Keratinocyte (primary cell): Measurements from ENCODE around the gene SLC16A2. TPM values are rescaled to one million over a fixed set of nuclear protein-coding genes. Genes with fewer than 3 reads are reported as not detected.

ENCODE experiments used
- DNase-seq: peaks from one replicate; pipeline ENCODE4 v3.0.0-alpha.2; 2011; ENCODE audit warnings: low read depth, missing footprints, low spot score
- FAIRE-seq: peaks from 2 replicates; lab custom pipeline; 2011; peaks lifted over from hg19 to GRCh38; lab: Jason Lieb, UNC
- H2AFZ ChIP-seq: 2 replicates; pipeline ENCODE4 v1.6.0; 2012; ENCODE audit warnings: low read length, control low read depth, inconsistent platforms; ENCODE audit not compliant: control insufficient read depth
- H3K27ac ChIP-seq: 2 replicates; pipeline ENCODE4 v1.5.1; 2011; ENCODE audit warnings: low read length; ENCODE audit not compliant: control insufficient read depth, insufficient read depth
- H3K27me3 ChIP-seq: 3 replicates; pipeline ENCODE4 v1.6.0; 2011; ENCODE audit warnings: low read length; ENCODE audit not compliant: control insufficient read depth, insufficient read depth; ENCODE audit errors: extremely low read depth
- H3K36me3 ChIP-seq, 2 experiments: 2 replicates in 1 of 2; 3 replicates in 1 of 2; pipeline ENCODE4 v1.5.1; 2011; ENCODE audit warnings: low read length in 2 of 2, mild to moderate bottlenecking in 1 of 2; ENCODE audit not compliant: control insufficient read depth in 2 of 2, insufficient read depth in 2 of 2; ENCODE audit errors: extremely low read depth in 1 of 2
- H3K4me1 ChIP-seq: 3 replicates; pipeline ENCODE4 v1.5.1; 2011; ENCODE audit warnings: low read length; ENCODE audit not compliant: control insufficient read depth, insufficient read depth; ENCODE audit errors: extremely low read depth
- H3K4me2 ChIP-seq: 3 replicates; pipeline ENCODE4 v1.6.0; 2011; ENCODE audit warnings: low read depth, low read length; ENCODE audit not compliant: control insufficient read depth, insufficient read depth; ENCODE audit errors: extremely low read depth
- H3K4me3 ChIP-seq, 3 experiments: fragments of 200-600 bp in 1 of 3; sonication (generic) in 1 of 3; 2 replicates in 2 of 3; 3 replicates in 1 of 3; pipeline ENCODE4 v1.5.1; 2011 to 2016; ENCODE audit warnings: low read length in 3 of 3, mild to moderate bottlenecking in 3 of 3, control low read depth in 2 of 3, inconsistent platforms in 1 of 3, low read depth in 1 of 3, mixed read lengths in 1 of 3, mixed run types in 1 of 3, moderate library complexity in 1 of 3; ENCODE audit not compliant: control insufficient read depth in 2 of 3, insufficient read depth in 2 of 3; ENCODE audit errors: extremely low read depth in 1 of 3
- H3K79me2 ChIP-seq: 2 replicates; pipeline ENCODE4 v1.6.0; 2012; ENCODE audit warnings: low read length; ENCODE audit not compliant: control insufficient read depth, insufficient read depth
- H3K9ac ChIP-seq: 3 replicates; pipeline ENCODE4 v1.6.0; 2011; ENCODE audit warnings: low read length; ENCODE audit not compliant: control insufficient read depth, insufficient read depth; ENCODE audit errors: extremely low read depth
- H3K9me1 ChIP-seq: 3 replicates; pipeline ENCODE4 v1.6.0; 2011; ENCODE audit warnings: low read length; ENCODE audit not compliant: control insufficient read depth, insufficient read depth; ENCODE audit errors: extremely low read depth
- H3K9me3 ChIP-seq: 2 replicates; pipeline ENCODE4 v1.5.1; 2012; ENCODE audit warnings: low read depth, low read length; ENCODE audit not compliant: control insufficient read depth
- H4K20me1 ChIP-seq: 3 replicates; pipeline ENCODE4 v1.6.0; 2011; ENCODE audit warnings: low read length; ENCODE audit not compliant: control insufficient read depth, insufficient read depth; ENCODE audit errors: extremely low read depth
- EZH2 ChIP-seq: IDR thresholded peaks from one replicate; pipeline ENCODE4 v1.6.1; 2012; ENCODE audit warnings: inconsistent platforms, mild to moderate bottlenecking, low read length, moderate library complexity
- dilution Hi-C: fragments of 300-500 bp; cut with MboI; formaldehyde crosslinking; loops from one replicate; pipeline ENCODE4 v1.7.0; 2020; ENCODE audit warnings: low sequenced_read_pairs; ENCODE audit not compliant: extremely low pct_ligation_motif_present
- polyA plus RNA-seq, 5 experiments: library from polyadenylated mRNA; depleted of rRNA in 3 of 5; stranded (reverse) in 3 of 5; stranded (forward) in 1 of 5; unstranded in 1 of 5; fragments of >200 nt; gene quantifications; 1 replicate in 1 of 5; 2 replicates in 3 of 5; 3 replicates in 1 of 5; pipeline versions ENCODE4 v1.2.1 to v1.2.3, GENCODE V29; 2011 to 2012; ENCODE audit warnings: missing spikeins in 2 of 5, low read depth in 1 of 5, low replicate concordance in 1 of 5
- TF ChIP-seq, protein P1 (sequence below), 3 experiments: IDR thresholded peaks in 1 of 3; conservative IDR thresholded peaks in 1 of 3; optimal IDR thresholded peaks in 1 of 3; 2 replicates in 2 of 3; 3 replicates in 1 of 3; pipeline versions ENCODE3 to v1.5.1; 2011; ENCODE audit warnings: low read length in 3 of 3, mild to moderate bottlenecking in 3 of 3, moderate library complexity in 2 of 3, control low read depth in 1 of 3, inconsistent platforms in 1 of 3; ENCODE audit not compliant: insufficient read depth in 2 of 3; ENCODE audit errors: extremely low read depth in 1 of 3

SLC16A2 gene
- polyA plus RNA-seq, 1 donor (not counting 4 experiments of a cell fraction or from before 2014, with no cell fraction given), result 38.4 TPM

DNA sequence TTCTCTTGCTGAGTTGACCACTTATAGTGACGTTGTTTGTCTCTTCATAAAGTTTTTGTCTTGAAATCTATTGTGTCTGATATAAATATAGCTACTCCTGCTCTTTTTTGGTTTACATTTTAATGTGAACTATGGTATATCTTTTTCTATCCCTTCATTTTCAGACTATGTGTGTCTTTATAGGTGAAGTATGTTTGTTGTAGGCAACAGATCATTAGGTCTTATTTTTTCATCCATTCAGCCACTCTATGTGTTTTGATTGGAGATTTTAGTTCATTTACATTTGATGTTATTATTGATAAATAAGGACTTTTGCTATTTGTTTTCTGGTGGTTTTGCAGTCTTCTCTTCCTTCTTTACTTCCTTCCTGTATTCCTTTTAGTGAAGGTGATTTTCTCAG lies 44.0 kb upstream of the SLC16A2 start:
- H3K4me1 ChIP-seq, result no peaks in the 10 kb centered on the region
- H3K9me3 ChIP-seq, result no peaks in the 10 kb centered on the region
- peaks cover 3% of the 10 kb centered on the region for H3K27me3 ChIP-seq
- H3K9me1 ChIP-seq, result no peaks in the 10 kb centered on the region
- no peak overlapping the region for H3K9ac ChIP-seq
- no peak overlapping the region for H3K4me3 ChIP-seq
- dilution Hi-C loops, result no loop called here
- FAIRE-seq (no peak), DNase-seq (no peak)
- no peak for TF ChIP-seq EZH2
- TF ChIP-seq, protein P1, sequence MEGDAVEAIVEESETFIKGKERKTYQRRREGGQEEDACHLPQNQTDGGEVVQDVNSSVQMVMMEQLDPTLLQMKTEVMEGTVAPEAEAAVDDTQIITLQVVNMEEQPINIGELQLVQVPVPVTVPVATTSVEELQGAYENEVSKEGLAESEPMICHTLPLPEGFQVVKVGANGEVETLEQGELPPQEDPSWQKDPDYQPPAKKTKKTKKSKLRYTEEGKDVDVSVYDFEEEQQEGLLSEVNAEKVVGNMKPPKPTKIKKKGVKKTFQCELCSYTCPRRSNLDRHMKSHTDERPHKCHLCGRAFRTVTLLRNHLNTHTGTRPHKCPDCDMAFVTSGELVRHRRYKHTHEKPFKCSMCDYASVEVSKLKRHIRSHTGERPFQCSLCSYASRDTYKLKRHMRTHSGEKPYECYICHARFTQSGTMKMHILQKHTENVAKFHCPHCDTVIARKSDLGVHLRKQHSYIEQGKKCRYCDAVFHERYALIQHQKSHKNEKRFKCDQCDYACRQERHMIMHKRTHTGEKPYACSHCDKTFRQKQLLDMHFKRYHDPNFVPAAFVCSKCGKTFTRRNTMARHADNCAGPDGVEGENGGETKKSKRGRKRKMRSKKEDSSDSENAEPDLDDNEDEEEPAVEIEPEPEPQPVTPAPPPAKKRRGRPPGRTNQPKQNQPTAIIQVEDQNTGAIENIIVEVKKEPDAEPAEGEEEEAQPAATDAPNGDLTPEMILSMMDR (optimal IDR thresholded peaks at IDR 0.05 in 1 of 3, IDR thresholded peaks at IDR 0.05 in 1 of 3, conservative IDR thresholded peaks at IDR 0.05 in 1 of 3; ENCODE audit: extremely low read depth in 1 of 3, insufficient read depth in 2 of 3, low read length in 3 of 3), result no peak
- H4K20me1 ChIP-seq, result no peaks in the 10 kb centered on the region
- H3K4me2 ChIP-seq, result no peak overlapping the region
- no peaks in the 10 kb centered on the region for H3K79me2 ChIP-seq
- no peak overlapping the region for H2AFZ ChIP-seq
- no peak overlapping the region for H3K27ac ChIP-seq
- H3K36me3 ChIP-seq, result no peaks in the 10 kb centered on the region

DNA sequence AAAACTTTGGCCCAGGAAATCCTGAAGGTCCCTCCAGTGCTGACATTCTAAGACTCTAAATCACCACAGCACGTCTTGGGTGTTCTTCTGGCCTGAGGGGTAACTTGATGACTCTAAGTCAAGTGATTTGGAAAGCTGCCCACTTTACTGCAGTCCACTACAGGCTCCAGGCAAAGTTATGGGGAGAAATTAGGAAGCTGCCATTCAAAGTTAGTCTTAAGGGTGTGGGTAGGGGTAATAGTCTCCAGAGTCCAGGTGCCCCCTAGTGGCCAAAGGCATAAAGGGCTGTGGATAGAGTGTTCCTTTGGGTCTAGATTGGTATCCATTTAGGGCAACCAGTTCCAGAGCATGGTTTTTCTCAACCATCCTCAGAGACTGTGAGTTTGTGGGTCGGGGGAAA lies 38.7 kb upstream of the SLC16A2 start:
- no peak for TF ChIP-seq EZH2
- TF ChIP-seq, protein P1 (optimal IDR thresholded peaks at IDR 0.05 in 1 of 3, IDR thresholded peaks at IDR 0.05 in 1 of 3, conservative IDR thresholded peaks at IDR 0.05 in 1 of 3; ENCODE audit: extremely low read depth in 1 of 3, insufficient read depth in 2 of 3, low read length in 3 of 3), result peak; percentile 81 to 88 (median 87)
- Histone ChIP-seq H3K9ac (no peak overlapping the region), H3K9me3 (no peaks in the 10 kb centered on the region), H3K27me3 (no peaks in the 10 kb centered on the region), H4K20me1 (no peaks in the 10 kb centered on the region), H3K9me1 (no peaks in the 10 kb centered on the region), H3K79me2 (no peaks in the 10 kb centered on the region), H3K27ac (no peak overlapping the region), H3K4me3 (no peak overlapping the region), H3K36me3 (no peaks in the 10 kb centered on the region), H3K4me1 (no peaks in the 10 kb centered on the region), H2AFZ (no peak overlapping the region), H3K4me2 (no peak overlapping the region)
- FAIRE-seq (no peak), DNase-seq (peak; percentile 42)
- dilution Hi-C loops, result no loop called here
